ENCODE results near the gene CD36.

CD36 gene

GRCh38 chr7:80634505-80634904, 3.9 kb upstream of the CD36 start:
- no peak for TF ChIP-seq TCF4 (CRISPR knock-in tag; IDR thresholded peaks at IDR 0.05; ENCODE audit: borderline replicate concordance)
- TF ChIP-seq CSDC2 (CRISPR knock-in tag; IDR thresholded peaks at IDR 0.05), result no peak
- TF ChIP-seq ISL1 (CRISPR knock-in tag; IDR thresholded peaks at IDR 0.05), result no peak
- TF ChIP-seq ZNF70 (CRISPR knock-in tag; IDR thresholded peaks at IDR 0.05), result no peak
- TF ChIP-seq GLIS3 (CRISPR knock-in tag; IDR thresholded peaks at IDR 0.05), result no peak
- TF ChIP-seq ZFP30 (CRISPR knock-in tag; IDR thresholded peaks at IDR 0.05), result no peak
- no peak for TF ChIP-seq CSRNP3 (CRISPR knock-in tag; IDR thresholded peaks at IDR 0.05)
- no peak for TF ChIP-seq SNAI2 (CRISPR knock-in tag; IDR thresholded peaks at IDR 0.05)
- TF ChIP-seq ZNF8 (CRISPR knock-in tag; IDR thresholded peaks at IDR 0.05), result no peak
- TF ChIP-seq PATZ1 (CRISPR knock-in tag; IDR thresholded peaks at IDR 0.05; ENCODE audit: borderline replicate concordance), result no peak
- no peak for TF ChIP-seq ZFP3 (CRISPR knock-in tag; IDR thresholded peaks at IDR 0.05)
- no peak for TF ChIP-seq ZC3H10 (CRISPR knock-in tag; IDR thresholded peaks at IDR 0.05)
- no peak for TF ChIP-seq RARB (CRISPR knock-in tag; IDR thresholded peaks at IDR 0.05)
- no peak for TF ChIP-seq ZNF565 (CRISPR knock-in tag; conservative IDR thresholded peaks at IDR 0.05; ENCODE audit: low read depth)
- TF ChIP-seq TSHZ2 (CRISPR knock-in tag; IDR thresholded peaks at IDR 0.05), result no peak
- TF ChIP-seq CREB5 (CRISPR knock-in tag; IDR thresholded peaks at IDR 0.05; ENCODE audit: low read depth), result no peak
- TF ChIP-seq OSR1 (CRISPR knock-in tag; IDR thresholded peaks at IDR 0.05), result no peak
- TF ChIP-seq BACH2 (CRISPR knock-in tag; IDR thresholded peaks at IDR 0.05; ENCODE audit: borderline replicate concordance), result no peak
- ATAC-seq, result no peak

- TF ChIP-seq RARB (CRISPR knock-in tag; IDR thresholded peaks at IDR 0.05) (no peak), CSDC2 (CRISPR knock-in tag; IDR thresholded peaks at IDR 0.05) (no peak), GLIS3 (CRISPR knock-in tag; IDR thresholded peaks at IDR 0.05) (no peak), POU6F1 (CRISPR knock-in tag; IDR thresholded peaks at IDR 0.05; ENCODE audit: borderline replicate concordance, low read depth) (no peak), ZFP3 (CRISPR knock-in tag; IDR thresholded peaks at IDR 0.05) (no peak), ESRRG (CRISPR knock-in tag; IDR thresholded peaks at IDR 0.05) (no peak), PATZ1 (CRISPR knock-in tag; IDR thresholded peaks at IDR 0.05; ENCODE audit: borderline replicate concordance) (no peak), ZFP30 (CRISPR knock-in tag; IDR thresholded peaks at IDR 0.05) (no peak), PPARA (CRISPR knock-in tag; IDR thresholded peaks at IDR 0.05; ENCODE audit: borderline replicate concordance) (no peak), TOX (CRISPR knock-in tag; IDR thresholded peaks at IDR 0.05; ENCODE audit: borderline replicate concordance) (no peak)
- ATAC-seq, result peak; percentile 45; the same call in 2 of the 3 replicates
Measured at GRCh38 chr7:80635533-80635932, 2.9 kb upstream of the CD36 start.

All from SK-N-SH treated with all-trans-retinoic acid at 6 μM for 48 hours (cell line).